Hepatocyte (in vitro differentiated cells): ENCODE results near the gene PAK5.

ENCODE experiments used
- CTCF ChIP-seq: fragments of 200-600 bp; sonication (generic); IDR thresholded peaks from 2 replicates; pipeline ENCODE4 v1.5.1; 2016; ENCODE audit warnings: antibody characterized with exemption, mild to moderate bottlenecking; ENCODE audit not compliant: poor library complexity
- EZH2 ChIP-seq: fragments of 200-600 bp; sonication (generic); IDR thresholded peaks from 2 replicates; pipeline ENCODE4 v1.6.1; 2016; ENCODE audit warnings: antibody characterized with exemption, mild to moderate bottlenecking, borderline replicate concordance
- EZH2phosphoT487 ChIP-seq: fragments of 200-600 bp; sonication (generic); IDR thresholded peaks from one replicate; pipeline ENCODE4 v1.6.1; 2018; ENCODE audit warnings: antibody characterized with exemption, mild to moderate bottlenecking, low read depth, moderate library complexity; ENCODE audit not compliant: unreplicated experiment, severe bottlenecking

GRCh38 chr20:9503526-9504245 lies 335.2 kb downstream of the PAK5 start:
- TF ChIP-seq CTCF (no peak), EZH2phosphoT487 (no peak), EZH2 (no peak)
